Cardiac fibroblast (primary cell): ENCODE results near the gene TNFRSF11A.

ENCODE experiments used
- DNase-seq, 2 donors: peaks; one replicate each; pipeline versions ENCODE4 v3.0.0 to v3.0.0-alpha.2; 2010; ENCODE audit warnings: low read depth in 2 of 2
- H3K4me3 ChIP-seq, 2 donors: replicated peaks in 1 of 2; 1 replicate in 1 of 2; 2 replicates in 1 of 2; pipeline ENCODE4 v1.5.1; 2011; ENCODE audit warnings: low read depth in 2 of 2, low read length in 2 of 2, mild to moderate bottlenecking in 2 of 2, moderate library complexity in 1 of 2
- CTCF ChIP-seq: IDR thresholded peaks from one replicate; pipeline ENCODE4 v1.5.1; 2011; ENCODE audit warnings: low read depth, mild to moderate bottlenecking, low read length, inconsistent platforms

Gene TNFRSF11A

GRCh38 chr18:62323483-62324180, 1.5 kb upstream of the TNFRSF11A start:
- no peak for DNase-seq
- no peak overlapping the region for H3K4me3 ChIP-seq
- TF ChIP-seq CTCF, result no peak

GRCh38 chr18:62324181-62324828, 805 bp upstream of the TNFRSF11A start:
- H3K4me3 ChIP-seq, result peak overlapping the region in 1 of 2 donors; percentile 4
- no peak for DNase-seq
- no peak for TF ChIP-seq CTCF

GRCh38 chr18:62325806-62326645, 916 bp downstream of the TNFRSF11A start:
- H3K4me3 ChIP-seq, result peak overlapping the region; percentile 45 to 55
- peak; percentile 13 to 16 for DNase-seq
- TF ChIP-seq CTCF, result no peak

- no peak for DNase-seq
- no peak overlapping the region for H3K4me3 ChIP-seq
- TF ChIP-seq CTCF, result no peak
Measured at GRCh38 chr18:62326646-62327348, 1.7 kb downstream of the TNFRSF11A start.

- no peak overlapping the region for H3K4me3 ChIP-seq
- no peak for TF ChIP-seq CTCF
- DNase-seq, result no peak
Measured at GRCh38 chr18:62327977-62328376, 2.9 kb downstream of the TNFRSF11A start.

GRCh38 chr18:62328586-62329525, 3.7 kb downstream of the TNFRSF11A start:
- DNase-seq, result no peak
- TF ChIP-seq CTCF, result no peak
- H3K4me3 ChIP-seq, result no peak overlapping the region
